DMS 273 (cell line): ENCODE results near the gene TBXA2R.
A peak's percentile ranks its signal among the peaks of the same experiment; 100 is the strongest.

Source experiments
- DNase-seq: peaks from one replicate; lab custom pipeline; 2025; ENCODE audit not compliant: unreplicated experiment; lab: John Stamatoyannopoulos, UW

TBXA2R gene

GRCh38 chr19:3556978-3557460 is 49.7 kb downstream of the TBXA2R start:
- DNase-seq, result peak; percentile 85

DNA sequence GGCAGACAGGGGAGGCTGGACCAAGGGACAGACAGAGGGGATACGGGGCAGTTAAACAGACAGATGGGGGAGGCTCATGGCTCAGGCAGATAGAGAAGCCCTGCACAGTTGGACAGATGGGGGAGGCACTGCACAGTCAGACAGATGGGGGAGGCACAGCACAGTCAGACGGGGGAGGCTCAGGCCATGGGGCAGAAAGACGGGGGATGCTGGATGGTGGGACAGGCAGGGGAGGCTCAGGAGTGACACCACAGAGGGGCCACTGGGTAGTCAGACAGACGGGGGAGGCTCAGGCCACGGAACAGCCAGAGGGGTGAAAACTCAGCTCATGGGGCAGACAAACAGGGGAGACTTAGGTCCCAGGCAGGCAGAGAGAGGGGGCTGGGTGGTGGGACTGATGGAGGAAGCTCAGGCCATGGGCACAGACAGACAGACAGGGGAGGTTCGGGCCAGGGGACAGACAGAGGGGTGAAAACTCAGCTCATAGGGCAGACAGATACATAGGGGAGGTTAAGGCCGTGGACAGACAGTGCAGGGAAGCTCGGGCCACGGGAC is 50.2 kb downstream of the TBXA2R start:
- peak; percentile 46 for DNase-seq

DNA sequence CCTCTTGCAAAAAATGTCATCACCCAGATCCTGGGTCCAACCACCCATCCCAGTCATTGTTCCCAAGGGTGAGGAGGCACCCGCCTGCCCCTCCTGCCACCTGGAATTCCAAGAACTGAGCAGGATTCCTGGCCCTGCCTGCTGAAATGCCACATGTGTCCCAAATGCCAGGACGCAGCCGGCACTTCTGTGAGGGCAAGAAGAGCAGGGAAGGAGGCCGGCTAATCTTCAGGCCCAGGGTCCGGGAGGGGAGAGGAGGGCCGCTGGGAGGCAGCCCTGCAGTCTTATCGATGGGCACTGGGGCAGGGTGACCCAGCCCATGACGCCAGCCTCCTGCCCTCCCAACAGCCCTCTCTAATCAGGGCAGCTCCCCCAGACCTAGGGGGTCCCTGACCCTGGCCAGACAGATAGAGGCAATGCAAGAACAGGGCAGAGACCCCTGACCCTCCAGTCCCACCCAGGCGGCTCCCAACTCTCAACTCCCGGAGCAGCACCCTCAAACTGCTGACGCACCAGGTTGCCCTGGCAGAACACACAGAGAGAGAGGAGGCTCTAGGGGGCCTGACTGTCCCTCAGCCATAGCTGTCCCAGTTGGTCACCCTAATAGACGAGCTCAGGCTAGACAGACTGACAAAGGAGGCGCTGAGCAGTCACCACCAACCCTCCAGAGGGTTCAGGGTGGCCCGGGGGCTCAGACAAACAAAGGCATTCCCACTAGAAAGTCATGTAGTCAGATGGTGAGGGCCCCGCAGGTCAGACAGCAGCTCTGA is 50.8 kb downstream of the TBXA2R start:
- no peak for DNase-seq

- DNase-seq, result no peak
Observed at GRCh38 chr19:3554254-3555083, 52.2 kb downstream of the TBXA2R start.

GRCh38 chr19:3551792-3552095 is 54.9 kb downstream of the TBXA2R start:
- no peak for DNase-seq

DNA sequence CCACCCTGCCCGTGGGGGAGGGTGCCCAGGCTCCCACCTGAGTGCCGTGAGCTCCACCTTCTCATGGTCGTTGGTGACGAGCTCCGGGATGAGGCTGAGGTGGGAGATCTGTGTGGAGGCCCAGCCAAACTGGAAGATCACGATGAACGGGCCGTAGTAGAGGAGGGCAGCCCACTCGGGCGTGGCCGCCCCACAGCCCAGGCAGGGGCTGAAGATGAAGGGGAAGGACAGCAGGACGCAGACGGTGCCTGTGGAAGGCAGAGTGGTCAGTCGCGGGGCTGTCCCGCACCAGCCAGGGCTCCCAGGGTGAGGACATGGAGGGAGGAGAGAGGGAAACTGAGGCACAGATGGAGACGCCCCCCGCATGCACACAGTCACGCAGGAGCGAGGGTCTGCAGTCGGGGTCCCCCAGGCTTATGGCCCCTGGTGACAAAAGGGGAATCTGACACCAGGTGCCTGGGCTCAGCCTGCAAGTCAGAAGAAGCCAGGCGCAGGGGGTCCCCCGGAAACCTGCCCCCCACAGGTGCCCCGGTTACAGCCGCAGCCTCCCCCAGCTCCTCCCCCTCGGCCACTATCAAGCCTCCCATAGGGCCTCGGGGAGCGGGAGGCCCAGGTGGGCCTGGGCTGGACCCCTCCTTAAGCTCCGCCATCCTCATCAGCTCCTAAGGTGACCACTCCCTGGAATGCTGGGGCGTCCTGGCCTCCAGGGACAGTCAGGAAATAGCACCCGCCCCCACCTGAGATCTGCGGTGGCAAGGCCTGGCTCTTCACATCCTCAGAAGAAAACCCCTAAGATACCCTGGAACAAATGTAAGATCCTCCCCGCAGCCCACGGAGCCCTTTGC is 55.5 kb downstream of the TBXA2R start:
- no peak for DNase-seq

GRCh38 chr19:3549816-3550215 is 56.9 kb downstream of the TBXA2R start:
- DNase-seq, result no peak

DNA sequence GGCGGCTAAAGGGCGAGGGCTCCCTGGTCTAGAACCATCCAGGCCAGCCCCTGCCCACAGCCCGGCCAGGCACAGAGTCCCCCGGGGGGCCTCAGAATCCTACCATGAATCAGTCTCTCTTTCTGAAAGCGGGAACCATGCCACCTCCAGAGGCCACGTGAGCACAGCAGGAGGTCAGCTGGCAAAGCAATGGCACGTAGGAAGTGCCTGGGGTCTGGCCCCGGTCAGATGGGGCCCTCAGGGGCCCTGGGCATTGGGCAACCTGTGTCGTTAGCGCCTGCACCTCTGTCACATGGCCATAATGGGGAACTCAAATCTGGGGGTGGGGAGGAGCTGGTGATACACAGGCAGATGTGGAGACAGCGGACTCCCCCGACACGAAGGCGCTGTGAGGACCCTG is 58.1 kb downstream of the TBXA2R start:
- DNase-seq, result no peak

DNA sequence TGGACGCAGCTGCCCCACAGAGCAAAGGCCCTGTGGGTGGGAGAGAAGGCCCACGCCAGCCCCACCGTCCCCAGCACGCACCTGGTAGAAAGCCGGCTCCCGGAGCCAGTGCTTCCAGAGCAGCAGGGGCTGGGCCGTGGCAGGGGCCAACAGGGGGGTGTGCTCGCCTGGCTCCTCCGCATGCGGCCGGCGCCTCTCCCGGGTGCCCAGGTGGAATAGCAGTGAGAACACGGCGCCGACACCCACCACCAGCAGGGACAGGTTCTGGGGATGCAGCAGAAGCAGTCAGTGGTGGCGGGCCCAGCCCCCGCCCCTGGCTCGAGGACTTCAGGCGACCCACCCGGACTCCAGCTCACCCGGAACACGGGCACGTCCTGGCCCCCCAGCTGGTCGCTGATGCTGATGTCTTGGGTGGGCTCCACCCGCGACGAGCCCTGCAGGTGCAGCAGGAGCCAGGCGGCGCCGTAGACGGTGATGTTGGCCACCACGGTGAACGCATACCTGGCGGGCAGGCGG is 58.9 kb downstream of the TBXA2R start:
- DNase-seq, result no peak

DNA sequence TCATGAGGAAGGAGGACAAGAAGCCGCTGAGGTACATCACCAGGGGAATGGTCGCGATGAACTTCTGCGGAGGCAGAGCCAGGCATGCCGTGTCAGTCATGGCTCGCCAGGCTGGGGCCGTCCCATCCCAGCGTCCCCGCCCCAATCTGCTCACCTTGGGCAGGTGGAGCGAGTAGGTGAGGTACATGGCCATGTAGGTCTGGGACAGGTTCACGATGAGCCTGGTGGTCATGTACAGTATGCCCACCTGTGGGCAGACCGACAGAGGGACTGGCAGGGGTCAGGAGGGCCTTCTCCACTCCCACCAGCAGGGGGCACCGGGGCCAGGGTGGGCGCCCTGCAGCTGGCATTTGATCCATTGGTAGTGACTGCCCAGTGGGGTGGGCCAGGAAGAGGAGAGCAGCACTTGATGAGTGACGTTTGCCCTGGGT is 59.4 kb downstream of the TBXA2R start:
- peak; percentile 57 for DNase-seq

- DNase-seq, result no peak
Observed at GRCh38 chr19:3546119-3546518, 60.6 kb downstream of the TBXA2R start.

GRCh38 chr19:3545669-3546034 is 61.0 kb downstream of the TBXA2R start:
- DNase-seq, result no peak

GRCh38 chr19:3544742-3545668 is 61.7 kb downstream of the TBXA2R start:
- DNase-seq, result peak; percentile 77
